Spinal cord (tissue), 10 donors: Measurements from ENCODE around the gene PTPN1. TPM values are rescaled to one million over a fixed set of nuclear protein-coding genes. Genes with fewer than 3 reads are reported as not detected.

Experiments used
- DNase-seq, 6 donors: peaks; one replicate each; pipeline versions ENCODE4 v3.0.0 to v3.0.0-alpha.2; 2013 to 2015; ENCODE audit warnings: low spot score in 6 of 6, low read depth in 4 of 6
- H3K27ac ChIP-seq: one replicate; pipeline ENCODE4 v1.5.1; 2013; ENCODE audit warnings: low read depth, low read length, control low read depth
- H3K27me3 ChIP-seq: one replicate; pipeline ENCODE4 v1.6.1; 2013; ENCODE audit warnings: low read length; ENCODE audit not compliant: control insufficient read depth, insufficient read depth
- H3K36me3 ChIP-seq: one replicate; pipeline ENCODE4 v1.6.1; 2013; ENCODE audit warnings: low read length; ENCODE audit not compliant: control insufficient read depth, insufficient read depth
- H3K4me1 ChIP-seq: one replicate; pipeline ENCODE4 v1.6.1; 2013; ENCODE audit warnings: low read length; ENCODE audit not compliant: control insufficient read depth, insufficient read depth
- H3K4me3 ChIP-seq: one replicate; pipeline ENCODE4 v1.5.1; 2013; ENCODE audit warnings: low read depth, low read length, control low read depth
- H3K9me3 ChIP-seq: one replicate; pipeline ENCODE4 v1.6.1; 2013; ENCODE audit warnings: low read length; ENCODE audit not compliant: control insufficient read depth, insufficient read depth
- WGBS: methylation state at CpG from one replicate; pipeline ENCODE4 v1.1.5; 2013; ENCODE audit warnings: missing lambda C conversion rate; ENCODE audit not compliant: insufficient coverage; 5-methylcytosine and 5-hydroxymethylcytosine counted together
- polyA plus RNA-seq, 2 donors: library from polyadenylated mRNA; unstranded; fragments of 120-200 nt; gene quantifications; one replicate each; pipeline ENCODE4 v1.2.1, GENCODE V29; 2013; ENCODE audit not compliant: insufficient read length in 2 of 2
- total RNA-seq, 2 donors: library from RNA; depleted of rRNA in 1 of 2; stranded (reverse); fragments of 120-200 nt in 1 of 2; fragments of >200 nt in 1 of 2; gene quantifications; one replicate each; pipeline versions ENCODE4 v1.2.3 to v1.2.4, GENCODE V29; 2013 to 2014
- donor health status: healthy.

PTPN1 gene
- total and polyA plus RNA-seq, 4 donors, result 15.4 to 24.2 (median 22.7) TPM

DNA sequence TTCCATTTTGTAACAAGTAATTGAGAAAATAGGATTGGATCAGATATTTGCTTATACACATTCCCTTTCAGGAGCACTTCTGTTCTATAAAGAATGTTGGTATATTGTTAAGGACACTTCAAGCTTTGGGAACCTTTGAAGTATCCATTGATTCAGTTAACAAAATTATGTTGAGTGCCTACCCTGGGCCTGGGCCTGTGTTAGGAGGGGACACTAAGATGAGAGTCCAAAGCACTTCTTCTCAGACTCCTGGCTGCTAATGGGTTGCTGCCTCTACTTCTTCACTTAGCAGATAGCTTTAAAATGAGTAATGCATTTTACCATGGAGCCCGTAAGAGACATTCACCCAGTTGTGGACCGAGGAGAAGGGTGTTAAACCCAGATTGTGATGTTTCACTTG, 40.3 kb downstream of the PTPN1 start:
- H3K27ac ChIP-seq, result no peak overlapping the region
- H3K36me3 ChIP-seq, result peaks cover 5% of the 10 kb centered on the region
- DNase-seq, result no peak
- no CpG with 5 or more reads among the region's 2 CpGs for WGBS
- H3K4me1 ChIP-seq, result peaks cover 2% of the 10 kb centered on the region
- peaks cover 2% of the 10 kb centered on the region for H3K9me3 ChIP-seq
- H3K27me3 ChIP-seq, result no peaks in the 10 kb centered on the region
- no peak overlapping the region for H3K4me3 ChIP-seq

DNA sequence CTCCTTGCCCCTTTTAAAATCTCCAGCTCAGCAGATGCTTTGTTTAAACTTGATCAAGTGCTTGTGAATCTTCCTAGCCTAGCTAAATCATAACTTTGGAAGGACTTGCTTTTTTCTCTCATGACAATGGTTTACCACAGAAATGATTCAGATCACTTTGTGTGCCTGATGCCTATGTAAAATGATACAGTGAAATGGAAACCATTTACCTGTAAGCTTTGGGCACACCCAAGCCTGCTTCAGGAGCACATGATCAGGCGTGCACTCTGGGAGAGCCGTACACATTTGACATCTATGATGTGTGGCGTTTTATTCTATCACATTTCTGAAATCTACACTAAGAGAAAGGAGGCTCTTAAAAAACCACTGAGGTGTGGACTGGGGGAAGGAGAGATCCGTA, 41.1 kb downstream of the PTPN1 start:
- DNase-seq, result no peak
- H3K9me3 ChIP-seq, result peaks cover 2% of the 10 kb centered on the region
- no peak overlapping the region for H3K27ac ChIP-seq
- H3K4me1 ChIP-seq, result peaks cover 2% of the 10 kb centered on the region
- WGBS, result no CpG with 5 or more reads among the region's 4 CpGs
- no peak overlapping the region for H3K4me3 ChIP-seq
- no peaks in the 10 kb centered on the region for H3K27me3 ChIP-seq
- peaks cover 5% of the 10 kb centered on the region for H3K36me3 ChIP-seq

DNA sequence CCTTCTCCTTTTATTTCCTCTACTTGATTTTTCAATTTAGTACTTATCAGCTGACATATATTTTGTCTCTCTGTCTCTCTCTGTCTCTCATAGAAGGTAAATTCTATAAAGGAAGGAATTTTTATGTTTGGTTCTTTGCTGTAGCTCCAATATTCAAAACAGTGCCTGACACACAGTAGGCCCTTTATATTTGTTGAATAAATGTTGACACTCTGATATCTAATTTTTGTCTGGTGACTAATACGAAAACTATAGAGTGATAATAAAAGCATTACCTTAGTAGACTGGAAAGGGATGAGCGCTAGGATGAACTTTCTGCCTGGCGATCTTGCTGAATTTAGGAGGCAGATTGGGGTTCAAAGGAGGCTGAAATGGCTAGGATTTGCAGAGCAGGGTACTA, 42.8 kb downstream of the PTPN1 start:
- Histone ChIP-seq H3K9me3 (peaks cover 2% of the 10 kb centered on the region), H3K27me3 (no peaks in the 10 kb centered on the region), H3K27ac (no peak overlapping the region), H3K4me1 (peaks cover 2% of the 10 kb centered on the region), H3K4me3 (no peak overlapping the region), H3K36me3 (peaks cover 5% of the 10 kb centered on the region)
- DNase-seq, result no peak
- WGBS, result 100% methylated on average over 3 of the region's 3 CpGs

DNA sequence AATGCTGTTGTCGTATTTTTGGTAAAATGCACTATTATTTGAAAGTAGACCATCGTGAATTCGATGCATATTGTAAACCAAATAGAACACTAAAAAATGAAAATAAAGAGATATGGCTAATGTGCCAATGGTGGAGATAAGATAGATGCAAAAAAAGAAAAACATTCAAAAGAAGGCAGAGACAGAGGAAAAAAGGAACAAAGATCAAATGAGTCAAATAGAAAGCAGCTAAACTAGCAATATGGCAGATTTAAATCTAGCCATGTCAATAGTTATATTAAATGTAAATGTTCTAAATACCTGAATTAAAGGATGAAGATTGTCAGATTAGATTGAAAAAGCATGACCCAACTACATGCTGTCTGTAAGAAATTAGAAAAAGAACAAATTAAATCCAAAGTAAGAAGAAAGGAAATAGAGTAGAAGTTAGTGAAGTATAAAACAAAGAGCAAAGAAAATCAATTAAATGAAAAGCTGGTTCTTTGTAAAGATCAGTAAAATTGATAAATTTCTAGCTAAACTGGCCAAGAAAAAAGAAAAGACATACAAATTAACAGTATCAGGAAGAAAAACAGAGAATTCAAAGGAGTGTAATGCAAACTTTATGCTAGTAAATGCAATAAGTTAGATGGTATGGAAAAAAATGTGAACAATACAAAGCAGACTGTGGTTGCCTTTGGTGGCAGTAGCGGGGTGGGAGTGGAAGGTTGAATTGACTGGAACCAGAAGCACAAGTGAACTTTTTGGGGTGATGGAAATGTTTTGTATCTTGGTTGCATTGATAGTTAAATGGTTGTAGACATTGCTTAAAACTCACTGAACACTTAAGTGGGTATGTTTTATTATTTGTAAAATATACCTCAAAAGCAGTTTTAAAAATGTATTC, 44.8 kb downstream of the PTPN1 start:
- H3K27ac ChIP-seq, result no peak overlapping the region
- H3K27me3 ChIP-seq, result no peaks in the 10 kb centered on the region
- WGBS, result no CpG with 5 or more reads among the region's 4 CpGs
- H3K4me1 ChIP-seq, result no peaks in the 10 kb centered on the region
- no peaks in the 10 kb centered on the region for H3K36me3 ChIP-seq
- no peak overlapping the region for H3K4me3 ChIP-seq
- DNase-seq, result no peak
- H3K9me3 ChIP-seq, result peaks cover 2% of the 10 kb centered on the region

DNA sequence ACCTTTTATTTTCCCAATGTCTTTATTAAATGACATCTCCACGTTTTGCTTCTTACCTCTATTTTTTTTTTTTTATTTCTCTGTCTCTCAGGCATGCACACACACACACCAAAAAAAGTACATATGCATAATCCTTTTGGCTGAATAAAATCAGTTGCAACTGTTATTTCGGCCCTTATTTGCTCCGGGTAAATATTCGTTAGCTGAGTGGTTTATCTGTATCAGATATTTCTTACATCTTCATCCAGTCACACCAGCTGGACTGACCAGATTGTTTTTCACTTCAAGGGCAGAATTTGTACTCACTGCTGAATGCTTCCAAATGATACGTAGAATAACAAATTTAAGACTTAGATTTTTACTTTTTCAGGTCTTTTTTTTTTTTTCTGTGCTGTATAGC, 45.5 kb downstream of the PTPN1 start:
- no peaks in the 10 kb centered on the region for H3K27me3 ChIP-seq
- H3K27ac ChIP-seq, result no peak overlapping the region
- no peaks in the 10 kb centered on the region for H3K4me1 ChIP-seq
- 96% methylated on average over 4 of the region's 5 CpGs for WGBS
- peaks cover 2% of the 10 kb centered on the region for H3K9me3 ChIP-seq
- no peaks in the 10 kb centered on the region for H3K36me3 ChIP-seq
- no peak for DNase-seq
- H3K4me3 ChIP-seq, result no peak overlapping the region

DNA sequence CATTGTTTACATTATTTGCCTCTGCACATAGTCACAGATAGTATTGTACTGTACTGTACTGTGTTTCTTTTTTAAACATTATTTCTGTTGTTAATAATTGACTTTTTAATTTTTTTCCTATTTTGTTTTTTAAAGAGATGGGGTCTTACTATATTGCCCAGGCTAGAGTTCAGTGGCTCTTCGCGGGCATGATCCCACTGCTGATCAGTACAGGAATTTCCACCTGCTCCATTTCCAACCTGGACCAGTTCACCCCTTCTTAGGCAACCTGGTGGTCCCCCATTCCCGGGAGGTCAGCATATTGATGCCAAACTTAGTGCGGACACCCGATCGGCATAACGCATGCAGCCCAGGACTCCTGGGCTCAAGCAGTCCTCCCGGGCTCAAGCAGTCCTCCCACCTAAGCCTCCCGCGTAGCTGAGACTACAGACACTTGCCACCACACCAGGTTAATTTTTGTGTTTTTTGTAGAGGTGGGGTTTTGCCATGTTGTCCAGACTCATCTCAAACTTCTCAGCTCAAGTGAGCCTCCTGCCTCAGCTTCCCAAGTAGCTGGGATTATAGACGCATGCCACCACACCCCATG, 47.5 kb downstream of the PTPN1 start:
- no peak for DNase-seq
- WGBS, result 97% methylated on average over 6 of the region's 11 CpGs
- H3K27ac ChIP-seq, result no peak overlapping the region

DNA sequence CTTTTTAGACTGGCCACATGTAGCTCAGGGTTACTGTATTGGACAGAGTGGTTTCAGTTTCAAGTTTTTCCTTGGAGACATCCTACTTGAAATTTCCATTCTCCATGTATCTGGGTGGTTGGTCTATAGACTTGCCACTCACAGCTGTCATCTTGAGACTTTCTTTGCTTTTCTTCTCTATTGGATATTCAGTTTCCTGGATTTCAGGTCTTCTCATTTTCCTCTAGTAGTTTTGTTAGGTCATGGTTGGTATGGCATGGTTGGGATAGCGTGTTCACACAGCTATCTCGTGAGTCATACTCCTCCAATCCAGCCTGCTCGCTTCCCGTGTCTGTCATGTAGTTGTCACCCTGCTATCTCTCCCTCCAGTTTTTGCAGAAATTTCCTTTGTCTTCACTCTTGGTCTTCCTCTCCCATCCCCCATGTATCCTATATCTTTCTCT, 48.3 kb downstream of the PTPN1 start:
- Histone ChIP-seq H3K9me3 (peaks cover 2% of the 10 kb centered on the region), H3K4me1 (peaks cover 8% of the 10 kb centered on the region), H3K27me3 (no peaks in the 10 kb centered on the region), H3K4me3 (no peak overlapping the region), H3K27ac (no peak overlapping the region), H3K36me3 (peaks cover 12% of the 10 kb centered on the region)
- DNase-seq, result no peak
- 83% methylated on average over 2 of the region's 4 CpGs for WGBS

More for the DNA sequence above, 47.5 kb downstream of the PTPN1 start:
- Histone ChIP-seq H3K27me3 (no peaks in the 10 kb centered on the region), H3K36me3 (peaks cover 11% of the 10 kb centered on the region), H3K4me1 (peaks cover 8% of the 10 kb centered on the region), H3K4me3 (no peak overlapping the region), H3K9me3 (peaks cover 2% of the 10 kb centered on the region)

DNA sequence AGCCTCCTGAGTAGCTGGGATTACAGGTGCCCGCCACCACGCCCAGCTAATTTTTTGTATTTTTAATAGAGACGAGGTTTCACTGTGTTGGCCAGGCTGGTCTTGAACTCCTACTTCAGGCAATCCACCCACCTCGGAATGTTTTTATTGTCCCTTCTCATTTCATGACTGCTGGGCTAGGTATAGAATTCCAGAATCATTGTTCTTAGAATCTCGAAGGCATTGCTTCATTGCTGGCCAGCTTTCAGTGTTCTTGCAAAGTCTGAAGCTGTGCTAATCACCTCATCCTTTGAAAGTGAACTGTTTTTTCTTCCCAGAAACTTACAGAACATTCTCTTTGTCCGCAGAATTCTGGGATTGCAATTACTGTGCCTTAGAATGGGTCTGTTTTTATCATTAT, 49.0 kb downstream of the PTPN1 start:
- DNase-seq, result no peak
- no peak overlapping the region for H3K27ac ChIP-seq
- 87% methylated on average over 2 of the region's 6 CpGs for WGBS
- H3K4me1 ChIP-seq, result peaks cover 8% of the 10 kb centered on the region
- no peak overlapping the region for H3K4me3 ChIP-seq
- H3K36me3 ChIP-seq, result peaks cover 12% of the 10 kb centered on the region
- no peaks in the 10 kb centered on the region for H3K27me3 ChIP-seq
- peaks cover 1% of the 10 kb centered on the region for H3K9me3 ChIP-seq

DNA sequence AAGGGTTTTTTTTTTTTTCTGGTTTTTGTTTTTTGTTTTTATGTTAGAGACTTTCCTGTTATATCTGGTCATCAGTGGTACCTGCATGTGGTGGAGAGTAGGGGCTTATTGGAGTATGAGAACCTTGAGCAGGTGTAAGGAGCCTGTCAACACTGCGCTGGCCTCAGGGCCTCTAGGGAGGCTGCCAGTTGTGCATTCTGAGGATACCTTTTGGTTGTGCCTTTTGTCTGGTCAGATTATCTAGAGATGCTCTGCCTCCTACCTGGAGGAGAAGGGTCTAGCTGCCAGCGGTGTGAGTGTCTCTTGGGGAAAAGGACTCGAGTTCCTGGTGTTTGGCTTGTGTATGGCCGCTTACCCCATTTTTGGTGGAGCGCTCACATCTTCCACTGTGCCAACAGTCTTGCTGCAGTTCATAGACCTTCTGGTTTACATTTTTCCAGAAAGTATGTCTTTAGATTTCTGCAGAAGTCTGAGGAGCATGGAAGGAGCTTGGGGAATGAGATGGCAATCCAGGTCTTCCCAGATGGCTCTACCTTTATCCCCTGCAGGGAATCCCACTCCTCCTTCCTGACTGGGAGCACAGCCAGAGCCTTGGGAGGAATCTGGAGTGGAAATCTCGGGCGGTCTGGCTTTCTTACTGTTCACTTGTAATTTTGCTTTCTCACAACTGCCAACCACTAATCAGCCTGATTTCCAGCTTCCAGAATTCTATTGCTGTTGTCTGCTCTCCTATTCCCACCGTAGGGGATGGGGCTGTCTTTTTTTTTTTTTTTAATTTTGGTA, 49.9 kb downstream of the PTPN1 start:
- peaks cover 1% of the 10 kb centered on the region for H3K9me3 ChIP-seq
- no peak overlapping the region for H3K27ac ChIP-seq
- peak in 1 of 6 donors; percentile 47 for DNase-seq
- H3K27me3 ChIP-seq, result no peaks in the 10 kb centered on the region
- peaks cover 12% of the 10 kb centered on the region for H3K36me3 ChIP-seq
- H3K4me1 ChIP-seq, result peaks cover 8% of the 10 kb centered on the region
- 93% methylated on average over 3 of the region's 8 CpGs for WGBS
- no peak overlapping the region for H3K4me3 ChIP-seq
